RCC 7860 (cell line): ENCODE results near the gene TTC28.
"Not testable (repeated sequence)": the region's sequence is repeated elsewhere in the genome, so short reads cannot be mapped to it uniquely, and the experiment has no call there.

Experiments
- DNase-seq: peaks from one replicate; pipeline ENCODE4 v3.0.0-alpha.2; 2015; ENCODE audit warnings: low spot score
- FAIRE-seq: peaks from 2 replicates; lab custom pipeline; 2012; peaks lifted over from hg19 to GRCh38; lab: Jason Lieb, UNC

Gene TTC28

DNA sequence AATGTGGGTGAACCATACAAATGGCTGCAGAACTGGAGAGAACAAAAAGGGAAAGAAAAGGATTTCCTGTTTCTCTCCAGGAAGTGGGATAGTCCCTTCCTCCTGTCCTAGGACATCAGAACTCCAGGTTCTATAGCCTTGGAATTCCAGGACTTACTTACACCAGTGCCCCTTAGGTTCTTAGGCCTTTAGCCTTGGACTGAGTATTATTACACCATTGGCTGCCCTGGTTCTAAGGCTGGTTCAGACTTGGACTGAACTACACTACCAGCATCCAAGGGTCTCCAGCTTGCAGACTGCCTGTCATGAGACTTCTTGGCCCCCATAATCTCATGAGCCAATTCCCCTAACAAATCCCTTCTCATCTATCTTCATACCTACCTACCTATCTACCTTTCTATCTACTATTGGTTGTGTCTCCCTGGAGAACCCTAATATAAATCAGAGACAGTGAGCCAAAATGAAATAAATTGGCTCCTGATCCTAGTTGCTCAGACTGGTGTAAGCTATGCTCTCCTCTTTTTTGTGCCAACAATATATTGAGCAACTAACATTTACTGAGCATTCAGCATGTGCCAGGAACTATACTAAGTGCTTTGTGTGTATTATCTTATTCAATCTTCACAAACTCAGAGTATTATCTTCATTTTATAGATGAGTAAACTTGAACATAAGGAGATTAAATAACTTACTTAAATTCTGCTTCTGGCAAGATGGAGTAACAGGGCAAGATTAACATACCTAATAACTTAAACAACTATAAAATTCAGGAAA, 303.7 kb downstream of the TTC28 start:
- DNase-seq = no peak
- FAIRE-seq = no peak

DNA sequence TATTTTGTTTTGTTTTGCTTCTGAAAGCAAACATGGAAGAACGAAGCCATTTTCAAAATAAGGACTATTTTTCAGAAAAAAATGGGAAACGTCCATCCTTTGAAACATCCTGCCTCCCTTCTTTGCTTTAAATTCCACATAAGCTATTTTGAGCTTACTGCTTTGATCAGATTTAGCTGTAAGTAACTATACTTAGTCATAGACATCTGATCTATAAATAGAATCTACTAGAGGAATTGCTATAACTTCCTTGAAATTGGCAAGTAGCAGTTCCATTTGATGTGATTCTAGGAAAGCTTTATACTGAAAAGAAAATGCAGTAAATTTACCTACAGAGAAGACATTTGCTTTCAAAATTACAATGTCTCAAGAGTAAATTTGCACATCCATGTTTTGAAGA, 305.8 kb downstream of the TTC28 start:
- FAIRE-seq (no peak), DNase-seq (no peak)

DNA sequence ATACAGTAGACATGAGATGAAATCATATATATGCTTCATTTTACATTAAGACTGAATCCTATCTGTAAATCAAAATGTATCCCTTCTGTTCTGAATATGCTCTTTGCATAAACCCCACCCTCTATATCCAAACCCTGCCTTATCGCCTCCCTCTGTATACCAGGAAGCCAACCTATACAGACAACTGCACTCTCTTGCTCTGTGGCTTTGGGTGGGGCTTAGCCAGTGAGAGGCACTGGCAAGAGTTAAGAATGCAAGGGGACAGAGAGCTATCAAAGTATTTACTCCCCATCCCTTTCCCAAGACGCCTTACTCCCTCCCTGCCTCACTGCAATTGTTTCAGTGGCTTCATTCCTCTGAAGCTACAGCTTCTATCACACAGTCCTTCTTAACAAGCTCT, 309.8 kb downstream of the TTC28 start:
- no peak for FAIRE-seq

DNA sequence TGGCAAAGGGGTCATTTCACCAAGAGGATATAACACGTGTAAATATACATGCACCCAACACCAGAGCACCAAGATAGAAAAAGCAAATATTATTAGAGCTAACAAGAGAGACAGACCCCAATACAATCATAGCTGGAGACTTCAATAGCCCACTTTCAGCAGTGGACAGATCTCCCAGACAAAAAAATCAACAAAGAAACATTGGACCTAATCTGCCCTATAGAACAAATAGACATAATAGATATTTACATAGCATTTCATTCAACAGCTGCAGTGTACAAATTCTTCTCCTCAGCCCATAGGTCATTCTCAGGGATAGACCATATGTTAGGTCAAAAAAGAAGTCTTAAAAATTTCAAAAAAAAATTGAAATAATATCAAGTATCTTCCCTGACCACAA, 312.8 kb downstream of the TTC28 start:
- FAIRE-seq (no peak), DNase-seq (no peak)

More for the DNA sequence above, 309.8 kb downstream of the TTC28 start:
- DNase-seq = no peak

DNA sequence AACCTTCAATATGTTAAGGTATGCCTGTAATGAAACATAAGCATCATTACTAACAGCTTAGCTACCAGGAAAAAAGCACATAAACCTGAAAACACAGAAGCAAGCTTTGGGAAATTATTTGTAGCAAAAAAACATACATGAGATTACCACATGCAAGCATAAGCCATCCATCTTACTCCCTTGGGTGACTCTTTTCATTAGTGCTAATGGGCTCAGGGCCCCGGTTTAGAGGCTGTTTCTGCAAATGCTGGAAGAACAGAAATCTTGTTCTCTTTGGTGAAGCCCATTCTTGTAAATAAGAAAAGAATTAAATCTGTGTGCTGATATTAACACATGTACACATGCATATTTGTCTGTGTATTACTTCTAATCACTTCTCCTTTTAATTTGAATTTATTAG, 314.3 kb downstream of the TTC28 start:
- FAIRE-seq (no peak), DNase-seq (no peak)

DNA sequence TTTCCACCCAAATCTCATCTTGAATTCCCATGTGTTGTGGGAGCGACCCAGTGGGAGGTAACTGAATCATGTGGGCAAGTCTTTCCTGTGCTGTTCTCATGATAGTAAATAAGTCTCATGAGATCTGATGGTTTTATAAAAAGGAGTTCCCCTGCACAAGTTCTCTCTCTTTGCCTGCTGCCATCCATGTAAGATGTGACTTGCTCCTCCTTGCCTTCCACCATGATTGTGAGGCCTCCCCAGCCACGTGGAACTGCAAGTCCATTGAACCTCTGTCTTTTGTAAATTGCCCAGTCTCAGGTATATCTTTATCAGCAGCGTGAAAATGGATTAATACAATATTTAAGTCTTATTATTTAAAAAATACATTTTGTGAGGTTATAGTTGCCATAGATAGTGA, 315.5 kb downstream of the TTC28 start:
- not testable (repeated sequence) for DNase-seq, FAIRE-seq

DNA sequence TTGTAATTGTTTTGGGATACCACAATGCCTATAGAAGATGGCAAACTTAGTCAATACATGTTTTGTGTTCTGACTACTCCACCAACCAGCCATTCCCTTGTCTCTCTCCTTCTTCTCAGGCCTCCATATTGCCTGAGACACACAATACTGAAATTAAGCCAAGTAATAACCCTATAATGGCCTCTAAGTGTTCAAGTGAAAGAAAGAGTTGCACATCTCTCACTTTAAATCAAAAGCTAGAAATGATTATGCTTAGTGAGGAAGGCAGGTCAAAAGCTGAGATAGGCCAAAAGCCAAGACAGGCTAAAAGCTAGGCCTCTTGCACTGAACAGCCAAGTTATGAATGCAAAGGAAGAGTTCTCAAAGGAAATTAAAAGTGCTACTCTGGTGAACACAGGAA, 318.7 kb downstream of the TTC28 start:
- DNase-seq (no peak), FAIRE-seq (no peak)

DNA sequence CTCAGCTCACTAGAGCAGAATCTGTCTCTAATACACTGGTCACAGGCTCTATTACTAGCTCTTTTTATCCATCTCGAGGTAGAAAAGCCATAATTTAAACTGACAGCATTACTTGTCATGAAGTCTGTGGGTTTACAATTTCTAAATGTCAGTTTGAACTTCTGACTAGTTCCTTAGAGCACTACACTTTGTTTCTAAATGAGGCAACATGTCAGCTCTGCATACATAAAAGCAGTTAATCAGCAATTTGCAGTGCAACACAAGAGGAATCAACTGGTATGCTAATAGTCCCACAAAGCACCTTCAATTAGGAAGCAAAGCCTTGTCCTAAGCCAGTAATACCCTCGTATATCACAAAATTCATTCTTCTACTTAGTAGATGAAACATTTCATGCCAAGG, 321.3 kb downstream of the TTC28 start:
- FAIRE-seq (no peak), DNase-seq (no peak)

DNA sequence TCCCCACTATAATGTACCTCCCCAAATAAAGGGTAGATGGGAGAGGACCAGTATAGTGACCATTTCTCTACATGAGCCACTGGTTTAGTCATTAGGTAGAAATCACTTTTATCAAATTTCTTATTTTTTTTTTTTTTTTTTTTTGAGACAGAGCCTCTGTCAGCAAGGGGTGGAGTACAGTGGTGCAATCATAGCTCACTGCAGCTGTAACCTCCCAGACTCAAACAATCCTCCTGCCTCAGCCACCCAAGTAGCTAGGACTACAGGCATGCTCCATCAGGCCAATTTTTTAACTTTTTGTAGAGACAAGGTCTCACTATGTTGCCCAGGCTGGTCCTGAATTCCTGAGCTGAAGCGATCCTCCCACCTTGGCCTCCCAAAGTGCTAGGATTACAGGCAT, 322.4 kb downstream of the TTC28 start:
- FAIRE-seq (no peak), DNase-seq (no peak)

DNA sequence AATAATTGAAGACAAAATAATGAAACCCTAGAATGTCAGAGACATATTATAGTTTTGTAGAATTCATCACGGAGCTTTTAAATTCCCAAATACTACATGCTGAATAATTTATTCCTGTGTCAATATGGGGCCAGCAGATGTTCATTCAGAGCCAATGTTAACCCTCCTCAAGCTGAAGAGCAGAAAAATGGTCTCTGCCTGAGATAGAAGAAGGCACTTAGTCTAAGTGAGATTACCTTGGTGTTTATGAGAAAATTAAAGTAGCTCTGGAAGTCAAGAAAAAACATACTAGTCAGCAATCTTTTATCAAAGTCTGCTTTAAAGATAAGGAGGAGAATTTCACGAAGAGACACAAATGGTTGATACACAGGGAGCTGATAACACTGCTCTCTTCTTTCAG, 328.2 kb downstream of the TTC28 start:
- FAIRE-seq (no peak), DNase-seq (no peak)

DNA sequence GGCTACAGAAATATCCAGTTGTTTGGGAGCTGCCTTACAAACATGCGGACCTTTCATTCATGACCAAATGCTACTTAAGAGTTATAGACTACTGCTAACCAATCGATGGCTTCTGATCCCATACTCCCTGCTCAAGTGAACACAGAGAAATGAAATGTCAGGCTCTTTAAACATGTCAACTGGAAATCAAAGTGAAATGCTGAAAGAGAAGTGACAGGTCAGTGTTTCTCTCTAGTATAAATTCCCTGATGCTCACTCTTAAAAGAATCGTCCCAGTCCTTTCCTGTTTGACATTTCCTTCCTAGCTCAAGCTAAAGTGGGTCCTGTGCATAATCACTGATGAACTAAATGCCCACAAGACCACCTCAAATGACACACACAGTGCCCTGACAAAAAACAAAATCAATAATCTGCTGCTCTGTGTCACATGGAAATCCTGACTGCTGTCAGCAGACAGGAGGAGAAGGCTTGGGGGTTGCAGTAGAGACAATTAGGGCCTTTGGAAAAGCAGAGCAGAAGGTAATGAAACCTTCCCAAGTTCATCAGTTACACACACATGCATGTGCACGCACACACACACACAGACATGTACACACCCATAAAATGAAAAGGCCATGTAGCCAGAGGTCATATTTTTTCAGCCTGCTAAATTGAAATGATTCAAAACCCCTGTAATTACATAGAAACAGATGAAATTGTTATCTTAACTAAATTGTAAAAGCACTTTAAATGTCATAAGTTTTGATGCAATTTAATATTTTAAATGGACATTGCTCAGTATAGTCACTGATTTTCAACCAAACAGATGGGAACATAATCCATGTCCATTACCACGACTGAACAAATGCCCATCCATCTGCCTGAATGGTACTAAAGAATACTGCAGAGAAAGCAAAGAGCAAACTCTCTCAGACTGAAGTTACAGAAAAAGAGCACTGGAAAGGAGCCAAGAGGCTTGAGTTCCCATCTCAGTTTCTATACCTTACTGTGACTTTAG, 330.7 kb downstream of the TTC28 start:
- DNase-seq (no peak), FAIRE-seq (no peak)

DNA sequence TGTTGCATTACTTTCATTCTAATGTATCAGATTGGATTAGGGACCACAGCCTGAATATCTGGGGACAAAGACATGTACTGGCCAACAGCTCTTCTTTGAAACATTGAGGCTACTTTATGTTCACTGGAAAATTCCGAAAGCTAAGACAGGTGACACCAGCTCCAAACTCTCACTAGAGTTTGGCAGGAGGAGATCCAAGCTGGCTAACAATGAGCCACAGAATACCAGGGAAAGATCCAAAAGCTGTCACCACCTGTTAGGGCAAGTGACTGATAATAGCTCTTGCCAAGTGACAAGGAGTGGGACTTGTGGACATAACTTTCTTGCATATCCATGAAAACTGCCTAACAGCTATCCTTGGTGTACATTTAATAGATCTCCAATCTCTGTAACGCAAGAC, 333.3 kb downstream of the TTC28 start:
- DNase-seq = no peak
- no peak for FAIRE-seq

DNA sequence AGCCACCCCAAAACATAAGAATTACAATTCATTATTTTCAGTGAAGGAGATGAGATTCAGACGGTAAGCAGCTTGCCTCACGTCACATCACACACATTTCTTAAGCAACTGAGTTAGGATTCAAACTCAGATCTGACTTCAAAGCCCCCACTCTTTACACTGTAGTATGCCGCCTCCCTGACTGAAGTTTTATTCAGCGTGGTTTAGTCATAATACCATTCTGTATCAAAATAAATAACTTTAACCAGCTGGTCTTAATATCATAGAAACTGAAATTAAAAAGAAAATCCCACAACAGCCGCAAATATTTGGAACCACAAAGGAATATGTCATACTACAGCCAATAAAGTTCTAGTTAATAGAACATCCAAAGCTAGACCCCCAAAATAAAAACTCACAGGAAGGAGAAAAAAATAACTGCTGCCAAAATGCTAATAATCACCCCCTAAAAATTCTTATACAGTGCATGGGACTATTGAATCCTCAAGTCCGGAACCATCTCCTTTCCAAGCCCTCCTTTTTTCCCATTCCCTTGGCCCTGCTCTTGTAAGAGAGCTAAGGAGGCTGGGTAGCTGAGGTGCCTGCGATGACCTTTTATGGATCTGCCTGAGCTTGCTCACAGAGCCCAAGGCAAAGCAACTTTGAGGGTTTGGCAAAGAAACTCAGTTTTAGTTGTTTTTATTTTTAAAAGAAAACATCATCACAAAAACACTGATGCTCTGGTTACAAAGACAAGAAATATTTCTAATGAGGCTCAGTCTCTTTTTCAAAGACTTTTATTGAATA, 334.5 kb downstream of the TTC28 start:
- FAIRE-seq (no peak), DNase-seq (no peak)

DNA sequence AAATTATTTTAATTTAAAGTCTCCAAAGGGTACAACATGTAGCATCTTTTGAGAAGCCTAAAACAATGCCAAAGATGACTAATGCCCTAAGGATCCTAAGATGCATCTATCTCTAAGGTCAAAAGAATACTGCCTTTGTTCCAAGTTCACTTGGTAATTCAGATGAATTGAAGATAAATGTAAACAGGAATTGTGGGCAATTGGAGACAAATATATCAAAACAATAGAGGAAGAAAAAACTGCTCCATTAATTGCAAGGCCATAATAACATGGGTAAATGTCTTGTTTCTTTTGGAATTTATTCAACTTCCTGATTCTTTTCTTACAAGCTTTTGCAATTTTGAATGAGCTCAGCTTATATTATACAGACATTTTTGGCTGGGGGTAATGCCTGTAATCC, 338.6 kb downstream of the TTC28 start:
- no peak for FAIRE-seq
- DNase-seq = no peak

DNA sequence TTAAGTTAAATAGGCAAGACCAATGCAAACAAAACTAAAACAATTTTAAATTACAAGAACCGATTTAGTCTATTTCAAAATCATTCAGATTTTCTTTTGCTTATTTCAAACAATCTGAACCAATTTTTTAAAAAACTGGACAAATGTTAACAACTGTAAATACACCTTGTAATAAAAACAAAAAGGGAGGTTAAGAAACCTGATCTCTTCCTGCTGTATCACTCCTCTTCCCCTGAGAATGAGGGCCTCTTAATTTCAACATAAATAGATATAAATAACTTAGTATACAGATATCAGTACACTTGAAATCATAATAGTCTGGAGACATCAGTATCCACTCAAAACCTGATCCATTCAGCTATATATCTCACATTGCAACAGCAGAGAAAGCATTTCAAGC, 346.6 kb downstream of the TTC28 start:
- DNase-seq (no peak), FAIRE-seq (no peak)

DNA sequence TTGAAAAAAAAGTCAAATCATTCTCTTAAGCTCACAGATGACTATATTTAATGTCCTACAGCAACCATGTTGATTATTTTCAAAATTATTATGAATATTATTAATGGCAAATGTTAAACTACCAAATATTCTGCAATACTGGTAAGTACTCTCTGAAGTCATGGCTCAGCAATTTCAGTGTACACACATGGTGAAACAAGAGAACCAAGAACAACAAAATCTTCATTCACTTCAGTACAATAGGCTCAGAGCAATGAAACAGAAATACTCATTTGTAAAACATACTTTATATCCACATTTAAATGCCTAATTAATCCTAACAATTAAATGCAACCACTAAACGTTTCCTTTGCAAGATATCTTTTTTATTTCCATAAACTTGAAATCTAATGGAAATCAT, 347.2 kb downstream of the TTC28 start:
- FAIRE-seq = no peak
- DNase-seq = no peak

DNA sequence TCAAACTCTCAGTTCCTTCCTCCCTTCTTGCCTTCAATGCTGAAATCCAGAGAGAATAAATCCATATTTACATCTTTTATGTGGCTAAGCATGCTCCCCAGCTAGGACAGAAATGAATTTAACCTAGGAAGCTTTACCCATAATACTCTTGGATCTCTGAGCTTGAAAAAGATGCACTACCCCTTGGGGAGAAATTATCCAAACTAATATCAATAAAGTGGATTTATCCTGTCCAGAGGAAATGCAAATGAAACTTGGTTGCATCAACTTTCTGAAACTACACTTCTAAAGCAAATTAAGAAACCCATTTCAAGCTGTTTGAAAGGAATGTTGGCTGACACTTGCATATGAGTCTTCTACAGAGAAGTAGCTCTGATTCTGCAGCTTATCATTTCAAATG, 347.9 kb downstream of the TTC28 start:
- no peak for FAIRE-seq
- no peak for DNase-seq

DNA sequence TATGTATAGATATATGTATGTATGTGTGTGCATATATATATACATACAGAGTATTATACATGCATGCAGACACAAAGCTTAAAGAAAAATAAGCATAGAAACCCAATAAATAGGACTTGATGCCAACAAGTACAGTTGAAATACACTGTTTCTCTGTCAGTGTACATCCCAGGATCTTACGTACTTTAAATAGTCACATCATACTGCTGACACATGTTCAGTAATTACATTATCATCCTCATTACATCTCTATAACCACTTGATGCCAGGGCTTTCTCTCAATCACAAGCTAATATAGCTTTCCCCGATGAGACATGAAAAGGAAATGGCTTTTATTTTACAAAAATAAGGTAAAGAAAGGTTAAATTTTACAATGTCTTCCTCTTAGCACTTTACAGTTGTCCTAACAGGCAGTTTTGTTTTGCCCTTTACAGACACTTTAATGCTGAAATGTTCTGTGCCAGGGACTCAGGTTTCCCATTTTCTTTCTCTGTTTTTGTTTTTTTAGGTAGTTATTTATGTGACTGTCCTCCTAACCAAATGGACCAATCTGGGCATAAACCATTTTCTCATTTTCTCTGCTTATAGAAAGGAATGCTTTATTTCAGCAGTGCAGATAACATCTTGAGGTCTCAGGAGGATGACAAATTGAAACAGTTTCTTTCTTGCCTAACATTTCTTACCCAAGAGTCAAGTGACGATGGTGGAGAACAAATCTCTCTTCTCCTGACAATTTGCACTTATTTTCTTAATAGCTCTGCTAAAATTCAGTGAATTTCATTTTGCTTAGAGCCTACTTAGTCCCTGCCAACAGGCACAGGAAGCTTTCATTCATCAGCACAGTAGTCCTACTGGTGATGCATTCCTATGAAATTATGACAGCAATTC, 350.2 kb downstream of the TTC28 start:
- FAIRE-seq (no peak), DNase-seq (no peak)

DNA sequence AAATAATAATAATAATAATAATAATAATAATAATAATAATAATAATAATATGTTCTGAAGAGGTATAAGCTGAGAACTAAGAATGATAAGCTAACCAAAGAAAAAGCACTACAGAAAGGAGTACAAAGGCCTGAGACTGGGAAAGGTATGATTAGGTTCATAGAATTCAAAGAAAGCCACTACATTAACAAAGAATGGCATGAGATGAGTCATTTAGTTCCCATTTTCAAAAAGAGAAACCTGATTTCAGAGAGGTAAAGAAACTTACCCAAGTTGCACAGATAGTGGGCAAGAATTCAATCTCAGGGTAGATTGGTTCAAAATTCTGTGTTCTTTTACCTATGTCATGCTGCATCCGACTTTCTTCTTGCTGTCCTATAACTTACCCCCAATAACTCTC, 350.9 kb downstream of the TTC28 start:
- FAIRE-seq (no peak), DNase-seq (no peak)

DNA sequence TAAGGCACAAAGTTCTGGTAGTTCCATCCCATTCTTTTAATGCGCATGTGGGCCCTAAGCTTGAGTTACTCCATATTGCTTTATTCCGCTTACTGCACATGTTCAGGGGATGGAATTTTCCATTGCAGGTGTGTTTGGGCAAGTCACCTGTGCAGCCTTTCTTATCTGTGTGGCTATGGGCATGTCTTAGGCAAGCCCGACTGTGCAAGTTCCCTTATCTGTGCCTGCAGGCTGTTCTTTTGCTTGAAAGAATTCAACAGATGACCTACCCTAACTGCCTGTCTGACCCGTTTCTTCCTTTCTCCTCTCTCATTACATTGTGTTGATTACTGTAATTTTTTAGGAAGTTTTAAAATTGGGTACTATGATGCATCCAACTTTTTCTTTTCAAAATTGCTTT, 363.6 kb downstream of the TTC28 start:
- FAIRE-seq = no peak

More for the DNA sequence above, 363.6 kb downstream of the TTC28 start:
- no peak for DNase-seq
